NT2/D1 (cell line): Measurements from ENCODE around the gene KDM2A.

Experiments used
- DNase-seq: peaks from one replicate; pipeline ENCODE4 v3.0.0-alpha.2; 2011; ENCODE audit warnings: low read depth, low spot score
- H3K27me3 ChIP-seq: 2 replicates; pipeline ENCODE4 v1.6.0; 2011; ENCODE audit warnings: mild to moderate bottlenecking; ENCODE audit not compliant: insufficient read length, insufficient read depth
- H3K36me3 ChIP-seq: 2 replicates; pipeline ENCODE4 v1.6.1; 2011; ENCODE audit warnings: mild to moderate bottlenecking, low read length, mixed read lengths; ENCODE audit not compliant: insufficient read depth, insufficient read length
- H3K4me1 ChIP-seq: 2 replicates; pipeline ENCODE4 v1.5.1; 2011; ENCODE audit not compliant: insufficient read depth, insufficient read length
- H3K4me3 ChIP-seq: 2 replicates; pipeline ENCODE4 v1.5.1; 2011; ENCODE audit warnings: low read depth; ENCODE audit not compliant: insufficient read length
- H3K9ac ChIP-seq: 2 replicates; pipeline ENCODE4 v1.6.0; 2011; ENCODE audit warnings: low read depth; ENCODE audit not compliant: insufficient read length
- H3K9me3 ChIP-seq: 2 replicates; pipeline ENCODE4 v1.5.1; 2011; ENCODE audit warnings: mild to moderate bottlenecking, low read length; ENCODE audit not compliant: insufficient read depth
- SUZ12 ChIP-seq: IDR thresholded peaks from 2 replicates; pipeline ENCODE4 v1.6.1; 2011; ENCODE audit not compliant: insufficient read length, insufficient read depth; ENCODE audit errors: extremely low read depth
- YY1 ChIP-seq: IDR thresholded peaks from 2 replicates; pipeline ENCODE4 v1.6.1; 2011; ENCODE audit not compliant: insufficient read length, insufficient read depth
- ZNF274 ChIP-seq: IDR thresholded peaks from 2 replicates; pipeline ENCODE4 v1.6.1; 2011; ENCODE audit warnings: mild to moderate bottlenecking, low read depth, low read length

Gene KDM2A

GRCh38 chr11:67289226-67289650, 170.2 kb downstream of the KDM2A start, which contains the start of gene ANKRD13D:
Gene ANKRD13D, plus strand, starts transcription at chr11:67289303. Its CDS starts 158 bp downstream, at chr11:67289461.
- TF ChIP-seq YY1: no peak
- TF ChIP-seq ZNF274: no peak
- no peak for TF ChIP-seq SUZ12
- no peak for DNase-seq
- peak within 1 kb of the TSS; percentile 89 for H3K4me3 ChIP-seq
- peaks cover 73% of the 10 kb centered on the region for H3K36me3 ChIP-seq
- H3K9me3 ChIP-seq: peaks cover under 1% of the 10 kb centered on the region; the same call in 1 of the 2 replicates
- H3K27me3 ChIP-seq: no peaks in the 10 kb centered on the region
- peak within 1 kb of the TSS; percentile 100 for H3K9ac ChIP-seq
- H3K4me1 ChIP-seq: peaks cover 29% of the 10 kb centered on the region

DNA sequence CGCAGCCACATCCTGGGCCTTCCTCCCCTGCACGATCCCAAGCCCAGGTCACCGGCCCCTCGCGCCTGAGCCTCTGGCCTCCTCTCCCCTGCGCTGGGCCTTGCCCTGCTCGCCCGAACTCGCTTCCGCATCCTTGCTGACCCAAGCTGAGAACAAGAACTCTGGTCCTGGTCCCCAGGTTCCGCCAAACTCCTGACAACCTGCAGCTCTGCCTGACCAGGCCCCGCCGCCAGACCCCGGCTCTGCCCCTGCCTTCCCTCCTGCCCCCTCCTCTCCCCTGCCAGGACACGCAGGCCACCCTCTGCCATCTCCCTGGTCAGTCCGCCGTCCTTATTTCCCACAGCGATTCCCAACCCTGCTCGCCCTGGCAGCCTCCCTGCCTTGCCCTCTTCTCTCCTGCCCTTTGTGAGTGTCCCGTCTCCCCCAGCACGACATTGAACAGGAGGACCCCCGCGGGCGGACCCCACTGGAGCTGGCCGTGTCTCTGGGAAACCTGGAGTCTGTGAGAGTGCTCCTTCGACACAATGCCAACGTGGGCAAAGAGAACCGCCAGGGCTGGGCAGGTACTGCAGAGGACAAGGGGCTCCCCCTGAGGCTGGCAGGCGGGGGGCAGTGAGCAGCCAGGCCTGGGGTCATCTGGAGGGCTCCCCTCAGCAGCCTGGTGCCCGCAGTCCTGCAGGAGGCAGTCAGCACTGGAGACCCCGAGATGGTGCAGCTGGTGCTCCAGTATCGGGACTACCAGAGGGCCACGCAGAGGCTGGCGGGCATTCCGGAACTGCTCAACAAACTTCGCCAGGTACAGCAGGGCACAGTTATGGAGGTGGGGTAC, 170.8 kb downstream of the KDM2A start:
- H3K36me3 ChIP-seq: peaks cover 72% of the 10 kb centered on the region
- peak overlapping the region; percentile 90 for H3K9ac ChIP-seq
- H3K27me3 ChIP-seq: no peaks in the 10 kb centered on the region
- DNase-seq: no peak
- no peak for TF ChIP-seq SUZ12
- H3K4me3 ChIP-seq: peak overlapping the region; percentile 67
- H3K4me1 ChIP-seq: peaks cover 29% of the 10 kb centered on the region
- peaks cover 7% of the 10 kb centered on the region for H3K9me3 ChIP-seq

GRCh38 chr11:67290801-67291200, 171.7 kb downstream of the KDM2A start:
- Histone ChIP-seq H3K4me1 (peaks cover 29% of the 10 kb centered on the region), H3K27me3 (no peaks in the 10 kb centered on the region), H3K36me3 (peaks cover 64% of the 10 kb centered on the region), H3K9ac (peak overlapping the region; percentile 90), H3K4me3 (peak overlapping the region; percentile 67), H3K9me3 (peaks cover 17% of the 10 kb centered on the region)
- DNase-seq: no peak
- TF ChIP-seq ZNF274: no peak

DNA sequence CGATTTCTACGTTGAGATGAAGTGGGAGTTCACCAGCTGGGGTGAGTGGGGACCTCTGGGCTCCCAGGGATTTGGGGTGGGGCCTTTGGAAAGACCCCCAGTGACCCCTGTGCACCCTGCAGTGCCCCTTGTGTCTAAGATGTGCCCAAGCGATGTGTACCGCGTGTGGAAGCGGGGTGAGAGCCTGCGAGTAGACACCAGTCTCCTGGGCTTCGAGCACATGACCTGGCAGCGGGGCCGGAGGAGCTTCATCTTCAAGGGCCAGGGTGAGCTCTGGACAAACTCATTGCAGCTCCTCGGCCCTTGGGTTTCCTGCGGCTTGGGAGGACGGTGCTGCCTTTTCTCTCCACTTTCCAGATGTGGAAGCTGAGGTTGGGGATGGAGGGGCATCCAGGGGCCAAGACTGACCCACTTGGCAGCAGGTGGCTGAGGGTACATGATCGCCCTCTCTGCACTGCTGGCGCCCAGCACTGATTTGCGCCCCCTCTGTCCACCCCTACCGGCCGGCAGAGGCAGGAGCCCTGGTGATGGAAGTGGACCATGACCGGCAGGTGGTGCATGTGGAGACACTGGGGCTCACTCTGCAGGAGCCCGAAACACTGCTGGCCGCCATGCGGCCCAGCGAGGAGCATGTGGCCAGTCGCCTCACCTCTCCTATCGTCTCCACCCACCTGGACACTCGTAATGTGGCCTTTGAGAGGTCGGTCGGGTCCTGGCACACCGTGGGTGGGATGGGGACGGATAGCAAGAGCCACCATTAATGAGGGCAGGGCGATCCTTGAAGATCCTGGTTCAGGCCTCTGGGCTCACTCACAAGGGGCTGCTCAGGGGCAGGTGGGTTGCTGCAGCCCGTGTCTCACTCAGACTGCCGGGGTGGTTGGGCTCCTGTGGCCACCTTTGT, 172.7 kb downstream of the KDM2A start:
- Histone ChIP-seq H3K36me3 (peaks cover 63% of the 10 kb centered on the region), H3K4me1 (peaks cover 27% of the 10 kb centered on the region), H3K9ac (no peak overlapping the region), H3K27me3 (no peaks in the 10 kb centered on the region), H3K9me3 (peaks cover 26% of the 10 kb centered on the region), H3K4me3 (no peak overlapping the region)
- DNase-seq: no peak
- TF ChIP-seq YY1 (no peak), ZNF274 (no peak), SUZ12 (no peak)

GRCh38 chr11:67292671-67293070, 173.6 kb downstream of the KDM2A start:
- H3K9ac ChIP-seq: no peak overlapping the region
- peaks cover 56% of the 10 kb centered on the region for H3K36me3 ChIP-seq
- H3K27me3 ChIP-seq: no peaks in the 10 kb centered on the region
- H3K4me3 ChIP-seq: no peak overlapping the region
- DNase-seq: no peak
- TF ChIP-seq ZNF274 (no peak), SUZ12 (no peak), YY1 (no peak)
- H3K9me3 ChIP-seq: peaks cover 27% of the 10 kb centered on the region
- peaks cover 19% of the 10 kb centered on the region for H3K4me1 ChIP-seq

DNA sequence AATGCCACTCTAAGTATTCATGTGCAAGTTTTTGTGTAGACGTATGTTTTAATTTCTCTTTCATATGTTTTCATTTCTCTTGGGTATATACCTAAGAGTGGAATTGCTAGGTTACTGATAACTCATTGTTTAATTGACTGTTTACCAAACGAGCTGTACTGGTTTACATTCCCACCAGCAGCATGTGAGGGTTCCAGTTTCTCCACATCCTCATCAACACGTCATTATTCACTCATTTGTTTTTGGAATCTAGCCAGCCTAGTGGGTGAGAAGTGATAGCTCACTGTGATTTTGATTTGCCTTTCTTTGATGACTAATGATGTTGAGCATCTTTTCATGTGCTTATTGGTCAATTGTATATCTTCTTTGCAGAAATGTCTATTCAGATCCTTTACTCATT, 174.0 kb downstream of the KDM2A start:
- H3K27me3 ChIP-seq: no peaks in the 10 kb centered on the region
- TF ChIP-seq SUZ12: no peak
- TF ChIP-seq ZNF274: no peak
- H3K9ac ChIP-seq: no peak overlapping the region
- peaks cover 27% of the 10 kb centered on the region for H3K9me3 ChIP-seq
- peaks cover 15% of the 10 kb centered on the region for H3K4me1 ChIP-seq
- peaks cover 56% of the 10 kb centered on the region for H3K36me3 ChIP-seq
- DNase-seq: no peak
- no peak overlapping the region for H3K4me3 ChIP-seq

- no peak for TF ChIP-seq SUZ12
- TF ChIP-seq YY1: no peak
- TF ChIP-seq ZNF274: no peak
- Histone ChIP-seq H3K27me3 (no peaks in the 10 kb centered on the region), H3K9ac (no peak overlapping the region), H3K9me3 (peaks cover 27% of the 10 kb centered on the region), H3K4me3 (no peak overlapping the region), H3K36me3 (peaks cover 74% of the 10 kb centered on the region), H3K4me1 (peaks cover 1% of the 10 kb centered on the region)
- DNase-seq: no peak
Measured at GRCh38 chr11:67295846-67296245, 176.8 kb downstream of the KDM2A start.
